ENCODE measurements around the gene DNAJC17.

- TF ChIP-seq, protein P1, sequence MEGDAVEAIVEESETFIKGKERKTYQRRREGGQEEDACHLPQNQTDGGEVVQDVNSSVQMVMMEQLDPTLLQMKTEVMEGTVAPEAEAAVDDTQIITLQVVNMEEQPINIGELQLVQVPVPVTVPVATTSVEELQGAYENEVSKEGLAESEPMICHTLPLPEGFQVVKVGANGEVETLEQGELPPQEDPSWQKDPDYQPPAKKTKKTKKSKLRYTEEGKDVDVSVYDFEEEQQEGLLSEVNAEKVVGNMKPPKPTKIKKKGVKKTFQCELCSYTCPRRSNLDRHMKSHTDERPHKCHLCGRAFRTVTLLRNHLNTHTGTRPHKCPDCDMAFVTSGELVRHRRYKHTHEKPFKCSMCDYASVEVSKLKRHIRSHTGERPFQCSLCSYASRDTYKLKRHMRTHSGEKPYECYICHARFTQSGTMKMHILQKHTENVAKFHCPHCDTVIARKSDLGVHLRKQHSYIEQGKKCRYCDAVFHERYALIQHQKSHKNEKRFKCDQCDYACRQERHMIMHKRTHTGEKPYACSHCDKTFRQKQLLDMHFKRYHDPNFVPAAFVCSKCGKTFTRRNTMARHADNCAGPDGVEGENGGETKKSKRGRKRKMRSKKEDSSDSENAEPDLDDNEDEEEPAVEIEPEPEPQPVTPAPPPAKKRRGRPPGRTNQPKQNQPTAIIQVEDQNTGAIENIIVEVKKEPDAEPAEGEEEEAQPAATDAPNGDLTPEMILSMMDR (IDR thresholded peaks at IDR 0.05): no peak
- TF ChIP-seq POLR2A (IDR thresholded peaks at IDR 0.05) (no peak), EP300 (IDR thresholded peaks at IDR 0.05) (no peak)
Measured at GRCh38 chr15:40815042-40815698, 7.9 kb upstream of the DNAJC17 start.

All from tibial nerve (tissue), 4 donors.